ENCODE measurements around the gene KIAA0232.

The KIAA0232 gene

DNA sequence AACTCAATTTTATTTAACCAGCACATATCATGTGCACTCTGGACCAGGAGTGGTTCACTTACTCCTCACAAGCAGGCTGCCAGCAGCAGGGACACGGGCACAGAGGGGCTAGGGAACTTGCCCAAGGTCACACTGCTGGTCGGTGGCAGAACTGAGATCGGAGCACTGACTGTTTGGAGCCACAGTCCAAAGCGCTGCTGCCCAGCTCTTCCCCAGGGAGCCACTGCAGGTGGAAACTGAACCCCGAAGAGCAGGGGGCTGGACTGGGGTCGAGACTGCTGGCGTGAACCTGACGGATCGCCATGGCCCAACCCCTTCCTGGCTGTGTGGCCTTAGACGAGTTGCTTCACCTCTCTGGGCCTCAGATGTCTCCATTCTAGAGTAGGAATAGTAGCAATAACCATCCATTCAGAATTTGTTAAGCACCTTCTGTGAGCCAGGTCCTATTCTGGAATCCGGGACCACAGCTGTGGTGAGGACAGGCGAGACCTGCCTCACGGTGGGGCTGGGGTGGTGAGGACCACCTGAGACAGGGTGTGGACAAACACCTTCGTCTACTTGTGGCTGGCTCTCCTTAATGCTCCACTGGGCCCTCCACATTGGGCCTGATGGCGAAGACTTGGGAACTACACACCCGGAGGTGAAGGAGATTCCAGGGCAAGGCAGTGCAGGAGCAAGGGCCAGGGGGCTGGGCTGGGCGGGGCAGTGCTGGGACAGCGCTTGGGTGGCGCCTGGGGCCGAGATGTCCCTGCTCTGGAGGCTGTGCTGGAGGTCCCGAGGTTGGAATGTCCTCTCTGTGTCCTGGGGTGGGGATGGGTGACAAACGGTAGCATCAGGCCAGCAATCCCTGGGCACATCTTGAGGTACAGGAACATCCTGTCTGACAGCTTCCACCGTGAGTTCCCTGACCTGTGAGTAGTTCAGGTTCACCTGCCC is 32.0 kb upstream of the KIAA0232 start:
- in situ Hi-C loops (cut with HindIII; ENCODE audit: low sequenced_read_pairs) = no loop called here

DNA sequence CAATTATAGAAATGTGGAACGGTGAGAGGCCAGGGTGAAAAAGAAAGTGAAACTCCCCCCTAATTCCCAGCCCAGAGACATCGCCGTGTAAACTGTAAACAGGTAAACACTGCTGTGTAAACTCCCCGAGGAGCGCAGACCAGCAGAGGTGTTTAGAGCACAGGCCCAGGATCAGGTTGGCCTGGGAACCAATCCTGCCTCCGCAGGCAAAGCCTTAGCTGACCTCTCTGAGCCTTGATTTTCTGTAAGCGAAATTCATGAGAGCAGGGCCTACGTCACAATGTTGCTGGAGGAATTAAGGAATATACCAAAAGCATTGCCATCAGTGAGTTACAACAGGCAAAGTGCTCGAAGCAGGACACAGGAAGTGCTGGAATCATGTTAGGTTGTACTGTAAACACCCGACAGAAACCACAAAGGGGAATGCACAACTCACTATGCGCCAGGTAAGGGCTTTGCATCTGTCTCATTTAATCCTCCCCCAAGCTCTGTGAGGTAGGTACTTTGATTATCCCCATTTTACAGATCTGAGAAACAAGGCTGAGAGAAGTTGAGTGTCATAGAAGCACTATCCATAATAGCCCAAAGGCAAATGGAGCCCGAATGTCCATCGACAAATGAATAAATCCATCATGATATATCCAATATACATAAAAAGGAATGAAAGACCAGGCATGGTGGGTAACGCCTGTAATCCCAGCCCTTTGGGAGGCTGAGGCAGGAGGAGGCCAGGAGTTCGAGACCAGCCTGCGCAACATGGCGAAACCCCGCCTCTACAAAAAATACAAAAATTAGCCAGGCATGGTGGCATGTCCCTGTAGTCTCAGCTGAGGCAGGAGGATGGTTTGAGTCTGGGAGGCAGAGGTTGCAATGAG is 30.7 kb upstream of the KIAA0232 start:
- no peak overlapping the region for H3K4me3 ChIP-seq (ENCODE audit: low read depth, low read length)
- in situ Hi-C loops (cut with HindIII; ENCODE audit: low sequenced_read_pairs) = no loop called here

More for the DNA sequence above, 32.0 kb upstream of the KIAA0232 start:
- no peak for DNase-seq (ENCODE audit: low read depth, low spot score)
- H3K4me3 ChIP-seq (ENCODE audit: low read depth, low read length) = no peak overlapping the region
- TF ChIP-seq CTCF (IDR thresholded peaks at IDR 0.05; ENCODE audit: low read depth, low read length) = no peak

DNA sequence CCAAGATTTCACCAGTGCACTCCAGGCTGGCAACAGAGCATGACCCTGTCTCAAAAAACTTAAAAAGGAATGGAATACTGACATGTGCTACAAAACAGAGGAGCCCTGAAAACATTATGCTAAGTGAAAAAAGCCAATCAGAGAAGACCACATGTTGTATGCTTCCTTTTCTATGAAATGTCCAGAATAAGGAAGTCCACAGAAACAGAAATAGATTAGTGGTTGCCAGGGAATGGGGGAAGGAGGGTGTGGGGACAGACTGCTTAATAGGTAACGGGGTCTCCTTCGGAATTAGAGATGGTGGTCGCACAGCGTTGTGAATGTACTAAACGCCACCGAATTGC is 30.1 kb upstream of the KIAA0232 start:
- TF ChIP-seq CTCF (IDR thresholded peaks at IDR 0.05; ENCODE audit: low read depth, low read length) = no peak
- in situ Hi-C loops (cut with HindIII; ENCODE audit: low sequenced_read_pairs) = no loop called here
- H3K4me3 ChIP-seq (ENCODE audit: low read depth, low read length) = no peak overlapping the region

More for the DNA sequence above, 30.7 kb upstream of the KIAA0232 start:
- TF ChIP-seq CTCF (IDR thresholded peaks at IDR 0.05; ENCODE audit: low read depth, low read length) = no peak
- DNase-seq (ENCODE audit: low read depth, low spot score) = no peak

DNA sequence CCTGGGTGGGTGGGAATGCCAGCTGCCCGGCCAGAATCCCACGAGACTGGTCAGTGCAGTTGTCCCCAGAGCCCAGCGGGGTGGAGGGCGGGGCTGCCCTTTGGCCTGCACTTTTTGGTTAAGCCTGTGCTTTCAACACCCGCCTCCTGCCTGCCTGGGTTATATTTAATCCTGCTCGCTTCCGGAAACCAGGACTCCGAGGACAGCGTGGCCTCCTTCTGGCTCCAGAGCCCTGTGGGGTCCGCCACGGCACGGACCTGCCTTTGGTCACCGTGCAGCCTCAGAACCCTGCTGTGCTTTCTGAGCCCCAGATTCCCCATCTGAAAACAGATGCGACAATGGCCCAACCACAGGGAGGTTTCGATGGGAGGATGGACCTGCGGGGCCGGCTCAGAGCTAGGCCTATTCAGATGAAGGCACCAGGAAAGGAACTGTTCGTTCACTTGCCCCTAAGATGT is 29.4 kb upstream of the KIAA0232 start:
- in situ Hi-C loops (cut with HindIII; ENCODE audit: low sequenced_read_pairs) = no loop called here
- no peak for DNase-seq (ENCODE audit: low read depth, low spot score)
- no peak overlapping the region for H3K4me3 ChIP-seq (ENCODE audit: low read depth, low read length)
- TF ChIP-seq CTCF (IDR thresholded peaks at IDR 0.05; ENCODE audit: low read depth, low read length) = no peak

More for the DNA sequence above, 30.1 kb upstream of the KIAA0232 start:
- no peak for DNase-seq (ENCODE audit: low read depth, low spot score)

DNA sequence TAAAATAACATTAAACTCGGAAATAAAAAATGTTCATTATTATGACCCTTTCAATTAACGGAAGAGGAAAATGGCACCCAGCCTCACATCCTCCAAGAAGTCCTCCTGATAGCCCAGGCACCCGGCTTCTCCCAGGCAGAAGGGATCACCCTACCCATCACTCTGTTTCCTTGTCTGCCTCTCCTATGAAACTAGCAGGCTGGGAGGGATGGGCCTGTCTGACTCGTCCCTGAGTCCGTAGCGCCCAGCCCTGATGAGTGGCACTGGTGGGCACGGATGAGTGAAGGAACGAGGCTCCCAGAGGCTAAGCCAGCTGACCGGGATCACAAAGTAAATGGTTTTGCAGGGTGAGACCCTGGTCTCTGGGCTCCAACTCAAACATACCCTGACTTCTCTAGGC is 28.6 kb upstream of the KIAA0232 start:
- TF ChIP-seq CTCF (IDR thresholded peaks at IDR 0.05; ENCODE audit: low read depth, low read length) = no peak
- in situ Hi-C loops (cut with HindIII; ENCODE audit: low sequenced_read_pairs) = no loop called here

GRCh38 chr4:6754481-6755087 is 27.9 kb upstream of the KIAA0232 start:
- H3K4me3 ChIP-seq (ENCODE audit: low read depth, low read length) = no peak overlapping the region
- in situ Hi-C loops (cut with HindIII; ENCODE audit: low sequenced_read_pairs) = no loop called here
- no peak for TF ChIP-seq CTCF (IDR thresholded peaks at IDR 0.05; ENCODE audit: low read depth, low read length)
- no peak for DNase-seq (ENCODE audit: low read depth, low spot score)

More for the DNA sequence above, 28.6 kb upstream of the KIAA0232 start:
- no peak overlapping the region for H3K4me3 ChIP-seq (ENCODE audit: low read depth, low read length)
- DNase-seq (ENCODE audit: low read depth, low spot score) = no peak

Measured in astrocyte of the spinal cord (primary cell).